HepG2 (cell line): ENCODE data around the gene KRTAP10-11. TPM values are rescaled to one million over a fixed set of nuclear protein-coding genes. Genes with fewer than 3 reads are reported as not detected.

Source experiments
- ATAC-seq: fragments of 200-7000 bp; cut with Tn5 transposase; 3 replicates; pipeline ENCODE4 v1.9.1; 2020; ENCODE audit warnings: mild to moderate bottlenecking, moderate library complexity
- BruUV-seq: library from RNA; stranded (reverse); fragments of 400-500 nt; replicated peaks from 2 replicates; lab custom pipeline; 2021; lab: Mats Ljungman, UMichigan
- CTCF ChIA-PET: fragments of 300-600 bp; formaldehyde crosslinking; extraction: SDS; loops from one replicate; lab custom pipeline; 2021; ENCODE audit warnings: low total read pairs, inconsistent platforms, low intra/inter-chr PET ratio; lab: Yijun Ruan, JAX
- POLR2A ChIA-PET: fragments of 350-600 bp; sonication (Branson Sonifier 250); formaldehyde crosslinking; loops from one replicate; lab custom pipeline; 2020; ENCODE audit warnings: antibody characterized with exemption, inconsistent platforms; lab: Yijun Ruan, JAX
- DNase-seq: peaks from one replicate; pipeline ENCODE4 v3.0.0-alpha.2; 2015; ENCODE audit warnings: low spot score
- FAIRE-seq: peaks from 3 replicates; lab custom pipeline; 2011; peaks lifted over from hg19 to GRCh38; lab: Jason Lieb, UNC
- H2AFZ ChIP-seq: one replicate; pipeline ENCODE4 v1.6.1; 2011; ENCODE audit warnings: low read length, inconsistent platforms
- H3K27ac ChIP-seq: fragments of 300-600 bp; 3 replicates; pipeline ENCODE4 v1.8.0; 2011; ENCODE audit warnings: mixed run types, mild to moderate bottlenecking, mixed read lengths, low read length, inconsistent platforms; ENCODE audit not compliant: insufficient read depth; ENCODE audit errors: extremely low read length
- H3K27me3 ChIP-seq, 2 experiments: fragments of 200-600 bp in 1 of 2; 2 replicates in 1 of 2; 3 replicates in 1 of 2; pipeline versions ENCODE4 v1.6.0 to v1.8.0; 2011; ENCODE audit warnings: low read length in 2 of 2, mild to moderate bottlenecking in 2 of 2, moderate library complexity in 2 of 2, inconsistent platforms in 1 of 2; ENCODE audit not compliant: insufficient read depth in 2 of 2, control insufficient read depth in 1 of 2
- H3K36me3 ChIP-seq, 2 experiments: fragments of 200-600 bp in 1 of 2; replicated peaks in 1 of 2; 2 replicates in 1 of 2; 3 replicates in 1 of 2; pipeline versions ENCODE4 v1.5.1 to v1.8.0; 2011; ENCODE audit warnings: low read length in 2 of 2, inconsistent platforms in 1 of 2; ENCODE audit not compliant: insufficient read depth in 2 of 2, control insufficient read depth in 1 of 2
- H3K4me1 ChIP-seq: 2 replicates; pipeline ENCODE4 v1.5.1; 2012; ENCODE audit warnings: low read length, inconsistent platforms; ENCODE audit not compliant: insufficient read depth
- H3K4me2 ChIP-seq: 2 replicates; pipeline ENCODE4 v1.6.0; 2011; ENCODE audit warnings: low read depth, low read length, inconsistent platforms
- H3K4me3 ChIP-seq, 3 experiments: fragments of 200-600 bp in 1 of 3; sonication (generic), shearing (Covaris generic) in 1 of 3; replicated peaks in 1 of 3; 2 replicates each; pipeline ENCODE4 v1.5.1; 2011 to 2016; ENCODE audit warnings: low read length in 3 of 3, inconsistent platforms in 2 of 3, low read depth in 2 of 3, mild to moderate bottlenecking in 2 of 3, control low read depth in 1 of 3, mixed read lengths in 1 of 3; ENCODE audit not compliant: insufficient read depth in 1 of 3
- H3K79me2 ChIP-seq: one replicate; pipeline ENCODE4 v1.6.1; 2011; ENCODE audit warnings: low read length, inconsistent platforms; ENCODE audit not compliant: insufficient read depth
- H3K9ac ChIP-seq: 2 replicates; pipeline ENCODE4 v1.6.0; 2011; ENCODE audit warnings: mild to moderate bottlenecking, low read depth, low read length, inconsistent platforms; ENCODE audit not compliant: insufficient read depth
- H3K9me3 ChIP-seq: 2 replicates; pipeline ENCODE4 v1.5.1; 2012; ENCODE audit warnings: mild to moderate bottlenecking, low read length
- H4K20me1 ChIP-seq: 2 replicates; pipeline ENCODE4 v1.6.0; 2011; ENCODE audit warnings: inconsistent platforms, mild to moderate bottlenecking, low read length, moderate library complexity; ENCODE audit not compliant: insufficient read depth
- CBX5 ChIP-seq: sonication (generic); formaldehyde crosslinking; IDR thresholded peaks from 2 replicates; pipeline ENCODE4 v1.4.0; 2020; ENCODE audit warnings: missing genetic modification reagents, borderline replicate concordance
- CREB3 ChIP-seq: sonication (generic); formaldehyde crosslinking; IDR thresholded peaks from 2 replicates; pipeline ENCODE4 v1.5.0; 2020; ENCODE audit warnings: missing genetic modification reagents
- ELK4 ChIP-seq: sonication (generic); formaldehyde crosslinking; IDR thresholded peaks from 2 replicates; pipeline ENCODE4 v1.9.0; 2021; ENCODE audit warnings: missing genetic modification reagents, borderline replicate concordance
- FOXP1 ChIP-seq, 2 experiments: fragments of 450-650 bp in 1 of 2; IDR thresholded peaks; 2 replicates each; pipeline ENCODE4 v1.6.1; 2017 to 2018; ENCODE audit warnings: antibody characterized with exemption in 1 of 2
- KLF6 ChIP-seq: IDR thresholded peaks from 2 replicates; pipeline ENCODE4 v1.8.0; 2016; ENCODE audit warnings: missing biosample characterization, missing genetic modification reagents
- MEIS2 ChIP-seq: sonication (generic); formaldehyde crosslinking; IDR thresholded peaks from 2 replicates; pipeline ENCODE4 v1.9.0; 2021; ENCODE audit warnings: mild to moderate bottlenecking, missing genetic modification reagents
- NR2C2 ChIP-seq: sonication (generic); formaldehyde crosslinking; IDR thresholded peaks from 2 replicates; pipeline ENCODE4 v1.4.0; 2020; ENCODE audit warnings: missing genetic modification reagents, mild to moderate bottlenecking, moderate library complexity, borderline replicate concordance
- PRDM4 ChIP-seq: sonication (generic); formaldehyde crosslinking; IDR thresholded peaks from 2 replicates; pipeline ENCODE4 v1.9.0; 2021; ENCODE audit warnings: missing genetic modification reagents, borderline replicate concordance
- RELA ChIP-seq: sonication (generic); formaldehyde crosslinking; IDR thresholded peaks from 2 replicates; pipeline ENCODE4 v1.4.0; 2020; ENCODE audit warnings: missing genetic modification reagents
- RFXAP ChIP-seq: sonication (generic); formaldehyde crosslinking; IDR thresholded peaks from 2 replicates; pipeline ENCODE4 v1.4.0; 2020; ENCODE audit warnings: missing genetic modification reagents, borderline replicate concordance
- SALL1 ChIP-seq: sonication (generic); formaldehyde crosslinking; IDR thresholded peaks from 2 replicates; pipeline ENCODE4 v1.8.0; 2022; ENCODE audit warnings: mild to moderate bottlenecking, missing genetic modification reagents
- ZNF740 ChIP-seq: sonication (generic); formaldehyde crosslinking; IDR thresholded peaks from 2 replicates; pipeline ENCODE4 v1.4.0; 2020; ENCODE audit warnings: missing genetic modification reagents
- WGBS: methylation state at CpG from one replicate; pipeline ENCODE4 v1.1.6; 2017; ENCODE audit warnings: low lambda C conversion rate; 5-methylcytosine and 5-hydroxymethylcytosine counted together
- in situ Hi-C: cut with HindIII; loops from 2 replicates; pipeline ENCODE4 v1.10.0; 2017; ENCODE audit warnings: low pct_unique_long_range_greater_than_20kb; ENCODE audit not compliant: extremely low pct_ligation_motif_present
- intact Hi-C: fragments of 100-400 bp; cut with micrococcal nuclease; formaldehyde crosslinking; loops from one replicate; pipeline ENCODE4 v1.10.0; 2022; ENCODE audit not compliant: unreplicated experiment
- polyA plus RNA-seq, 8 experiments: library from polyadenylated mRNA; depleted of rRNA in 3 of 8; stranded (reverse) in 7 of 8; unstranded in 1 of 8; fragments of >200 nt; fragmentation: Illumina TruSeq in 4 of 8; extraction: Trizol in 4 of 8; gene quantifications; 2 replicates each; pipeline versions ENCODE4 v1.2.1 to v1.2.3, GENCODE V29; 2011 to 2016; ENCODE audit warnings: low read depth in 4 of 8, missing spikeins in 1 of 8, mixed read lengths in 1 of 8; ENCODE audit not compliant: insufficient read depth in 1 of 8
- total RNA-seq, 5 experiments: library from RNA; depleted of rRNA; stranded (reverse); fragments of >200 nt; fragmentation: Illumina TruSeq; extraction: Trizol; gene quantifications; 2 replicates each; pipeline ENCODE4 v1.2.3, GENCODE V29; 2016; ENCODE audit warnings: low read depth in 1 of 5

Gene KRTAP10-11
- total and polyA plus RNA-seq, 2 of the 13 experiments (the other 11 are each of a cell fraction or from before 2014, with no cell fraction given), result not detected

- in situ Hi-C loops, result no loop called here
- intact Hi-C loops, result no loop called here
- no TSS peak for BruUV-seq
- ChIA-PET POLR2A (no interaction called here), CTCF (no interaction called here)
- Histone ChIP-seq H3K4me3 (no peak overlapping the region), H4K20me1 (no peaks in the 10 kb centered on the region), H3K27me3 (0 out of 5 replicates have a peak, but pooled peaks cover 0 to 6% of the 10 kb centered on the region in 2 experiments), H3K9ac (no peak overlapping the region), H3K79me2 (no peaks in the 10 kb centered on the region), H3K36me3 (no peaks in the 10 kb centered on the region), H2AFZ (no peak overlapping the region), H3K4me2 (no peak overlapping the region), H3K27ac (no peak overlapping the region), H3K9me3 (peaks cover 16% of the 10 kb centered on the region), H3K4me1 (no peaks in the 10 kb centered on the region)
- ATAC-seq (no peak), FAIRE-seq (no peak), DNase-seq (no peak)
- WGBS, result 48% methylated on average over 6 of the region's 7 CpGs
- TF ChIP-seq KLF6 (CRISPR knock-in tag) (no peak), PRDM4 (CRISPR knock-in tag) (no peak), CBX5 (CRISPR knock-in tag) (no peak)
Observed at GRCh38 chr21:44625756-44626155, 20.5 kb upstream of the KRTAP10-11 start.

- no peak overlapping the region for H3K27ac ChIP-seq
- H3K4me1 ChIP-seq, result no peaks in the 10 kb centered on the region
- no peak for DNase-seq
- H3K4me2 ChIP-seq, result no peak overlapping the region
- no peak overlapping the region for H2AFZ ChIP-seq
- in situ Hi-C loops, result no loop called here
- intact Hi-C loops, result no loop called here
- CTCF ChIA-PET, result no interaction called here
- POLR2A ChIA-PET, result no interaction called here
- no peak overlapping the region for H3K4me3 ChIP-seq
- 0 out of 5 replicates have a peak, but pooled peaks cover 0 to 6% of the 10 kb centered on the region in 2 experiments for H3K27me3 ChIP-seq
- H3K79me2 ChIP-seq, result no peaks in the 10 kb centered on the region
- WGBS, result 43% methylated on average over 8 of the region's 10 CpGs
- no peaks in the 10 kb centered on the region for H3K36me3 ChIP-seq
- H3K9ac ChIP-seq, result no peak overlapping the region
- H4K20me1 ChIP-seq, result no peaks in the 10 kb centered on the region
- peaks cover 21% of the 10 kb centered on the region for H3K9me3 ChIP-seq
- no peak for ATAC-seq
- no peak for FAIRE-seq
- BruUV-seq, result no TSS peak
- TF ChIP-seq RFXAP (CRISPR knock-in tag), result no peak
- TF ChIP-seq ELK4 (CRISPR knock-in tag), result no peak
- TF ChIP-seq ZNF740 (CRISPR knock-in tag), result no peak
- no peak for TF ChIP-seq MEIS2 (CRISPR knock-in tag)
- TF ChIP-seq SALL1, result no peak
- no peak for TF ChIP-seq NR2C2
- no peak for TF ChIP-seq FOXP1 (IDR thresholded peaks at IDR 0.05)
- TF ChIP-seq FOXP1 (CRISPR knock-in tag; IDR thresholded peaks at IDR 0.05), result no peak
- TF ChIP-seq RELA (CRISPR knock-in tag), result no peak
- no peak for TF ChIP-seq CREB3
Observed at GRCh38 chr21:44626262-44626661, 20.0 kb upstream of the KRTAP10-11 start.
